GM19023 (cell line): ENCODE measurements around the gene MDH2.
"Not testable (repeated sequence)": the region's sequence is repeated elsewhere in the genome, so short reads cannot be mapped to it uniquely, and the experiment has no call there.

Source experiments
- ATAC-seq: cut with Tn5 transposase; IDR thresholded peaks from one replicate; pipeline ENCODE4 v1.9.1; 2021; ENCODE audit warnings: mild to moderate bottlenecking, moderate library complexity; ENCODE audit not compliant: unreplicated experiment

The MDH2 gene

GRCh38 chr7:76106130-76106529 is 58.2 kb downstream of the MDH2 start:
- ATAC-seq, result not testable (repeated sequence)

GRCh38 chr7:76106893-76107292 is 59.0 kb downstream of the MDH2 start:
- no peak for ATAC-seq

- ATAC-seq, result no peak
Measured at GRCh38 chr7:76108540-76109233, 60.8 kb downstream of the MDH2 start.

GRCh38 chr7:76113042-76113630 is 65.2 kb downstream of the MDH2 start:
- not testable (repeated sequence) for ATAC-seq

- ATAC-seq, result not testable (repeated sequence)
Measured at GRCh38 chr7:76114742-76115141, 66.8 kb downstream of the MDH2 start.
